Head of caudate nucleus (tissue), 42 donors: Measurements from ENCODE around the gene MIPEP.
A peak's percentile ranks its signal among the peaks of the same experiment; 100 is the strongest.

Experiments
- DNase-seq, 42 donors: peaks; one replicate each; pipeline versions ENCODE4 v3.0.0 to v3.0.0-alpha.2; 2020 to 2021; ENCODE audit warnings: mixed read lengths in 7 of 42
- intact Hi-C: fragments of 100-400 bp; cut with DNase I; formaldehyde crosslinking; loops from one replicate; pipeline ENCODE4 v1.15.0; 2022

The MIPEP gene

DNA sequence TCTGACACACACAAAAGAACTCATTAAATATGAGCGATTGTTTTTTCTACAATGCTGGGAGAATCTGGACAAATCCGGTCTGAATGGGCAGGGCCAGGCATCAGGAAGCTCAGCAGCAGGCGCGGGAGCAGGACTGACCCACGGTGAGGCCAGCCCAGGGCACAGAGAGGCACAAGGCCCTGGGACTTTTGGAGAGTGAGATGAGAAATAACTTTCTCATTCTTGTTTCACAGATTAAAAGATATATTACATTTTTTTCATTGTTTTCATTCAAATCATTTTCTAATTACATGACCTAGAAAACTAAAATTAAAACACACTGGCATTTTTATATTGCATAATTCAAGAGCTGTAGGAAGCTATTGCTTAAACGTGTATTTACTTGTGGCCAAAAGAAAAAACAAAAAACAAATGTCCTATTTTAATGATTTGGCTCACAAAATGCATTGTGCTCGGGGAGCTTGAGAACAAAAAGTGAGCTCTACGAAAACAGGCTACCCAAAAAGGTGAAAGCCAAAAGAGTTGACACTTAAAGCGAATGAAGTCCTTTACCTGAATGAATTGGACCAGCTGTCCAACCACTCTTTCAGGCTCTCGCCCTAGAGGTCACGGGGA lies 185.8 kb downstream of the MIPEP start:
- intact Hi-C loops, result no loop called here

DNA sequence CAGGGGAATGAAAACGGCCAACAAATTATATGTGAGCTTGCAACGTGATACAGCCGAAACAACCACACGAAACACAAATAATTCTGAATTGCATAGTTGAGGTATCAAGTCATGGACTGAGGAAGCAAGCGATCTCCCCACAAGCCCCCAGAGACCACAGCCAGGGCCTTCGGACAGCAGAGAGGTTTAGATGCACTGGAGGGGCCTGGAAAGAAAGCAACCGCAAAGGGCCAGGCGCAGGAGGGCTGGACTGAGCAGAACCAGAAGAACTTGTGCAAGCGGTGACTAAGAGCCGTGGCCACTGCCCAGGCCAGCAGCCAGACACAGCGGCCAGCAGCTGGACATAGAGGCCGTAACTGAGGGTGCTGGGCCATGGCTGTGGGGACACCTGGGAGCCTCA lies 187.6 kb downstream of the MIPEP start:
- DNase-seq, result no peak
- intact Hi-C loops, result no loop called here

More for the DNA sequence above, 185.8 kb downstream of the MIPEP start:
- no peak for DNase-seq

DNA sequence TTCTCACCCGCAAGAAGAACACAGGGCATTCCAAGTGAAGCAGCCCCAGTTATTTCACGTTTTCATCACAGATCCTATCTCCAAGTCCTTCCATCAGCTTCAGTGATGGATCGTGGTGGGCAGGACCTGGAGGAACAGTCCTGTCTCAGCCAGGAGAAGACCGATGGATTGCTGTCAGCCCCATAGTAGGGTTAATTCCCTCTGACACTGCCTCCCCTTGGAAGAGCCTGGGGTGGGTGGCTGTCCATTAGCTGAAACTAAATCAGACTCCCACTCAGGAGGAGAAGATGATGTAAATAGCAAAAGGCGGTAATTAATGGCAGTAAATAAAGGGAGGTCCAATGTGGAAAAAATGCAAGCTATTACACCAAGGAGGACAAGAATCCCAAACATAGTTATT lies 188.0 kb downstream of the MIPEP start:
- intact Hi-C loops, result no loop called here
- DNase-seq, result no peak

DNA sequence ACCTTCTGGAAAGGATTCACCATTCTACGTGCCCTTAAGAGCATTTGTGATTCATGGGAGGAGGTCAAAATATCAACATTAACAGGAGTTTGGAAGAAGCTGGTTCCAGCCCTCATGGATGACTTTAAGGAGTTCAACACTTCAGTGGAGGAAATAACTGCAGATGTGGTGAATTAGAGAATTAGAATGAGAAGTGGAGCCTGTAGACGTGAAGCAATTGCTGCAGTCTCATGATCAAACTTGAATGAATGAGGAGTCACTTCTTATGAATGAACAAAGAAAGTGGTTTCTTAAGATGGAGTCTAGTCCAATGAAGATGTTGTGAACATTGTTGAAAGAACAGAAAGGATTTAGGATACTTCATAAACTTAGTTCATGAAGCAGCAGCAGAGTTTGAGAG lies 189.9 kb downstream of the MIPEP start:
- intact Hi-C loops, result no loop called here
- DNase-seq, result no peak

DNA sequence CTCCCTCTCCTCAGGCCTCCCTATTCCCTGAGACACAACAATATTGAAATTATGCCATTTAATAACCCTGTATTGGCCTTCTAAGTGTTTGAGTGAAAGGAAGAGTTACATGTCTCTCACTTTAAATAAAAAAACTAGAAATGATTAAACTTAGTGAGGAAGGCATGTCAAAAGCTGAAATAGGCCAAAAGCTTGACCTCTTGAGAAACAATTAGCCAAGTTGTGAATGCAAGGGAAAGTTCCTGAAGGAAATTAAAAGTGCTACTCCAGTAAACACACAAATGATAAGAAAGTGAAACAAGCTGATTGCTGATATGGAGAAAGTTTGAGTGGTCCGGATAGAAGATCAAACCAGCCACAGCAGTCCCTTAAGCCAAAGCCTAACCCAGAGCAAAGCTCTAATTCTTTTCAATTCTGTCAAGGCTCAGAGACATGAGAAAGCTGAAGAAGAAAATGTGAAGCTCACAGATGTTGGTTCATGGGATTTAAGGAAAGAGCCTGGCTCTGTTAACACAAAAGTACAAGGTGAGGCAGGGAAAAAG lies 191.4 kb downstream of the MIPEP start:
- DNase-seq, result no peak
- intact Hi-C loops, result no loop called here

DNA sequence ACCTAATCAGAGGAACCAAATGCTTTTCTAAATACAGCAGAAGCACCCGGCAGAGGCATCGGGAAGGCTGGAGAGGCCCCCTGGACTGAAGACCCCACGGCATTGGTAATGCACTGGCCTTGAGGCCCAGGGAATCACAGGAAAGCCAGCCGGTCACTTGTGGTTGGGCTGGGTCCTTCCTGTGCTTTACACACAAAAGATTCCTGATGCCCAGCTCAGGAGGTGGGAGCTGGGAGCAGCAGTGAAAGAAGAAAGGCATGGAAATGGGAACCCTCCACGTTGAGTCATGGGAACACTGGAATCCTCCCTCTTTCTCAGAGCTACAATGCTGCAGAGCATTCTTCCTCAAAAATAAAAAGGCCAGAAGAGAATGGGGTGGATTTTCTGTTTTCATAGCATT lies 192.6 kb downstream of the MIPEP start:
- intact Hi-C loops, result no loop called here
- DNase-seq, result no peak

DNA sequence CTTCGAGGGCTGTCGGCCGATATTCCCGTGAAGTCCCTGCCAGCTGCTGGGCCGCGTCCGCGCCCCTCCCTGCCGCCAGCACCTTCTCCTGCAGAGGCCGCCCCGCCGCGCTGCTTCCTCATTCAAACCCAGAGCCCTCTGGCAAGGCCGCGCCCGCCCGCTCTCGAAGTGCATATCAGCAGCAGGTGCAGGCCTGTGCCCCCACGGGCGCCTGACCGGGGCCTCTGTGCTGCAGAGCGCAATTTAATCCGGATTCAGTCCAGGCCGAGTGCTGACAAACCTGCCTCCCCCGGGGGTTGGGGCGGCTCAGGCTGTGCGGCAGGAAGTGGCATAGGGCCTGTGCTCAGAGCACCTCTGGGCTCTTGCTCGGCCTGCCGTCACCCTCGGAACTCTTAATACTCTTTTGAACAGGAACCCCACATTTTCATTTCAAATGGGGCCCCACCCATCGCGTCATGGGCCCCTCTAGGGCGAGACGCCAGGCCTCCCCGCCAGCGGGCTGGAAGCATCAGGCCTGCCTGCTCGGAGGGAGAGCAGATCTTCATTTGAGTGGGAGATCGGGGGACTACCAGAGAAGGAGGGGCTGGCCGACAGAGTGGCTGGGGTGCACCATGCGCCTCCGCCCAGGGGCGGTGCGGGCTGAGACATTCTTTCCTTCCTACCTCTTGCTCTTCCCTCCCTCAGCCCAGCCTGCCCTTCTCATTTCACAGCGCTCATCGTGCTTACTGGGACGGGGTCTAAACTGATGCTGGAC lies 193.3 kb downstream of the MIPEP start:
- peak in 2 of 42 donors; percentile 17 to 23 for DNase-seq
- intact Hi-C loops, result no loop called here

DNA sequence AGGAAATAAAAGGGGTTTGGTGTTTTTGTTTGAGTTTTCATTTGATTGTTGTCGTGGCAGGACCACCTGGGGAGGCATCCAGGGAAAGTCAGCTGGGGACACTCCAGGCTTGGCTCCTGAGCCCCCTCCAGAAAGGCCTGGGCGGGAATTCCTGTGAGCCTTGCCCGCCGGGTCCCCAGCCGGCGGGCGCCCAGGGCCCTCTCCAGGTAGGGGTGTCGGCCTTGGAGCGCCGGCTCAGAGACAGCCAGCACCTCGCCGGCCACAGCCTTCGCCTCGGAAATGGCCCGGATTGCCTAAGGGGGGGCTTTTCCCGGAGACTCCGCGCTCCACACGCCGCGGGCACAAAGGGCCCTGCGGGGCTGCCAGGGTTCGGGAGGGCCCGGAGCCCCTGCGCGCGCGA lies 194.0 kb downstream of the MIPEP start:
- intact Hi-C loops, result no loop called here
- DNase-seq, result no peak

DNA sequence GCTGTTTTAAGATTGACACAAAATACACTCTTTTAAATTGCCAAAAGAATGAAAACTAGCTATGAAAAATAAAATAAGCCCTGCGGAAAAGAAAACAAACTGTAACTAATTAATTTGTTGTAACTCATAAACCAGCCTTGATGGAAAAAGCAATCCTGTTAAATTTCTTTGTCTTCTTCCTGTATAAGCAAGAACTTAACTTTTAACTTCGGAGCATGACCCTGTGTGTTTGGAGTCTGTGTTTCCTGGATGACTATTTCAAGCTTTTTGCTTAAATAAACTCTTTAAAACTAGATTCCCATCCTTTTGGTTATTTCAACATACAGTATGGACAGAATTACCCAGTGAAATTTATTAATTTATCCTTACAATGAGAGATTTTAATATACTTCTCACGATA lies 196.4 kb downstream of the MIPEP start:
- intact Hi-C loops, result no loop called here

DNA sequence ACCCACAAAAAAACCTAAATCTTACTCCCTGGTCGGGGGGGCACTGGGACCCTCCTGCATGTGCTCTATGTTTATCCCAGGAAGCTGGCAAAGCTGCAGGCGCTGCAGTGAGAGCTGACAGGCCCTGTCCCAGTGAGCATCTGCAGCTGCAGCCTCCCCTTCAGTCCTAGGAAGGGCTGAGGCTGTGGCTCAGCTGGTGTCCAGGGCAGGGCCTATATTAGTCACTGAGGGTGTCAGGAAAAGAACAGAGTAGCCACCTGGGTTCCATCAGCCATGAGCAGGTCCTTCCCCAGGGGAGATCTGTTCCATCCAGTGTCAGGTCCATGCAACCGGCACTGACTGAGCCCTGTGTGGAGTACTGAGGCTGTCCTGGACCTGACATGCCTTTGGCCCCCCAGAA lies 198.5 kb downstream of the MIPEP start:
- no peak for DNase-seq
- intact Hi-C loops, result no loop called here

More for the DNA sequence above, 196.4 kb downstream of the MIPEP start:
- no peak for DNase-seq

DNA sequence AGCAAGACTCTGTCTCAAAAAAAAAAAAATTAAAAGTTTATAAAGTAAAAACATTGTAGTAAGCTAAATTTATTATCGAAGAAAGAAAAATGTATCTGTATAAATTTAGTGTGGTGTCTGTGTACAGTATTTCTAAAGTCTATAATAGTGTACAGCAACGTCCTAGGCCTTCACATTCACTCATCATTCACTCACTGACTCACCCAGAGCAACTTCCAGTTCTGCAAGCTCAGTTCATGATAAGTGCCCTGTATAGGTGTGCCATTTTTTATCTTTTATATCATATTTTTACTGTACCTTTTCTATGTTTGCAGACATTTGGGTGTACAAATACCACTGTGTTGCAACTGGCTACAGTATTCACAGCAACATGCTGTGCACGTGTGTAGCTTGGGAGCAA lies 200.9 kb downstream of the MIPEP start:
- intact Hi-C loops, result no loop called here
- DNase-seq, result no peak

DNA sequence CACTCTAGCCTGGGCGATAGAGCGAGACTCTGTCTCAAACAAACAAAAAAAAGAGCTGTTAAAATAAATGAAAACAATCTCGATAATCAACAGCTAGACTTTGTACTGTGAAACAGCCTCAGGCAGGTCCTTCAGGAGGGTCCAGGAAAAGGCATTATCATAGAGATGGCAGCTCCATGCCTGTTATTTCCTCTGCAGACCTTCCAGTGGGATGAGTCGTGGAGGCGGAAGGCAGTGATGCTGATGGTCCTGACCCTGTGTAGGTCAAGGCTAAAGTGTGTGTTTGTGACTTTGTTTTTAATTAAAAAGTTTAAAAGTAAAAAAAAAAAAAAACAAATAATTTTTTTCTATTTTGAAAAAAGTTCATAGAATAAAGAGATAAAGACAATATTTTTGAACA lies 201.6 kb downstream of the MIPEP start:
- intact Hi-C loops, result no loop called here

DNA sequence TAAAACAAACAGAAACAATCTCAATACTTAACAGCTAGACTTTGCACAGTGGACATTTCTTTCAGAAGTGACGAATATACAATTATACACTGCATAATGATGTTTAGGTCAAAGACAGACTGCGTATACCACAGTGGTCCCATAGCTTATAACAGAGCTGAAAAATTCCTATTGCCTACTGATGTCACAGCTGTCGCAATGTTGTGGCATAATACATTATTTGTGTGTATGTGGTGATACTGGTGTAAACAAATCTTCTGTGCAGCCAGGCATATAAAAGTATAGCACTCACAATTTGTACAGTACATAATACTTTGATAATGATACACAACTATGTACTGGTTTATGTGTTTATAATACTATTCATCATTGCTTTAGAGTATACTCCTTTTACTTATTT lies 202.3 kb downstream of the MIPEP start:
- intact Hi-C loops, result no loop called here
- DNase-seq, result no peak

More for the DNA sequence above, 201.6 kb downstream of the MIPEP start:
- DNase-seq, result no peak

DNA sequence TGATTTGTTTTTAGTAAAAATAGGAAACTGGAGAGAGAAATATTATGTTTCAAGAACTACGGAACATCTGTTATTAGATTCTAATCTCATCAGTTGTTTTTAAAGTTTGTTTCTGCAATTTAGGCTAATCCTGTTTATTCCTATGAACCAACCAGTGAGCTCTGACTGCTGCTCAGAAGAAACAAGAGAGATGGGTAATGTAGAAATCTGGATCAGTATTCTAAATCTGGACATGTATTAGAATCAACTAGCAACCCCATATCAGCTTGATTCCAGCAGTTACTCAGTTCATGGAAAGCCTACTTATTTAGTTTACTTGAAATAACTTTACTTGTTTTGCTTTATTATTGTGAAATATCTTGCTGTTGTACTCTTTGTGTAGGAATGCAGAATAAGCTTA lies 203.8 kb downstream of the MIPEP start:
- intact Hi-C loops, result no loop called here
- no peak for DNase-seq

DNA sequence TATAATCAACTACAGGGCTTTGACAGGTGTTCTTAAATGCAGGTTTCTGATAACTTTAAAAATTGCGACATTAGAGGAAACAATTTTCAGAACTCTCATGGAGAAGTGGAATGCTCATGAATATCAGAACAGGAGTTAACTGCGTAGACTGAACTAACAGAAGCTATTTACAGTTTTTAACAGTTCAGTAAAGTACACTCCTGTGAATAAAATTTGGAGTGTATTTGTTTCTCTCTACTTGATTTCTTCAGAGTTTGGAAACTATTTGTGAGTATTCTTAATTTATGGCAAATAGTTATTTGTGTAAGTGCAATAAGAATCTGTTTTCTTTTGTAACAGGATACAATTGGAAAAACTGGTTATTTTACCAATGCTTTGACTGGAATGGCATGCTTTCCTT lies 204.6 kb downstream of the MIPEP start:
- intact Hi-C loops, result no loop called here
- DNase-seq, result no peak

DNA sequence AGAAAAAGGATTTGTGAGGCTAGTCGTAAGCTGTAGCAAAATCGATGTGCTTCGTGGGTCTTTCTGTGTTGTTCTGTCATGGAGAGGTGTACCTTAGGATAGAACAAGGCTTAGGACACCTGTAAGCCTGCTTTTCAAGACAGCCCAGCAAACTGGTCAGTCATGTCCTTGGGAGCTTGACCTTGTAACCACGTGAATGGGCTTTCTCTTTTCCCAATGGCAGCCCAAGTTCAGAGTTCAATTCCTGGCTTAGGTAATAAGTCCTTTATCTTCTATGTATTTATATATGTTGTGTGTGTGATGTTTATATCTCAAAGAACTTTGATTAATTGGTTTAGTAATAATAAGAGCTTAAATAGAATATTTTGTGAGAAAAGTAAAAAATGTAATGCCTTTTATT lies 206.1 kb downstream of the MIPEP start:
- DNase-seq, result no peak

DNA sequence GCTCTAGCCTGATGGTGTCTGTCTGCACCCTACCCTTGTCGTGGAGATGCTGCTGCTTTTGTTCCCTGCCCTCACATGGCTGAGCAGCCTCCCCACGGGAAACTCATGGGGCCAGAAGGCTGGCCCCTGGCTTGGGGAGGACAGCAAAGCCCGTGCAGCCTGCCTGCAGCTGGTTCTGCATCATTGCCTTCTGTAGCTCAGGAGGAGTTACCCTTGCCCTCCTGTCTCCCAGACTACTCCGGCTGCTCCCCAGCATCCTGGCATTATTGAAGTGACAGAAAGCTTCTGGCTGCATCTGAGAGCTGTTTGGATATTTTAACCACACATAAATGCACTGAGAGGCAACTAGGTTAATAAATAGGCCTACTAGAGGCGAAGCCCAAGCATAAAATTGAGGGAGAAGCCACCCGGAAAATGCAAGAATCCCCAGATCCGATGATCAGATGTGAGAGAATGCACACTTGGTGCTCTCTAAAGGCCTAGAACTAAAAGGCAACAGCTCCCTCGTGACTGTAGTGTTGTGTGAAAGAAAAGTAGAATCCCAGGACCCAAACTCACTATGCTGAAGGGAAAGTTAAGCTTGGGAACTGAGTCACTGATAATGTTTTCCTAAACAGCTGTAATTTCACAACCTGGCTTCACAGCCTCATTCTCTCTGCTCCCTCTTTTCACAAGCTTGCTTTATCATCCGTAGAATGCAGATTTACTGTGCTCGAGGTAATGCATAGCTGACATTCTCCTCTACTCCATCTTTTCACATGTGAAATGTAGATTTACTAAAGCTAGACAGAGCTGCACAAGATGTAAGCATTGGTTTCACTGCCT lies 208.1 kb downstream of the MIPEP start:
- no peak for DNase-seq
- intact Hi-C loops, result no loop called here

More for the DNA sequence above, 206.1 kb downstream of the MIPEP start:
- intact Hi-C loops, result no loop called here
